Measurements from ENCODE around the gene ETV1. TPM values are rescaled to one million over a fixed set of nuclear protein-coding genes. Genes with fewer than 3 reads are reported as not detected.

Gene ETV1
- total RNA-seq, 3 donors from 2014 or later, result 3.2 to 10.1 (median 5.6) TPM

GRCh38 chr7:13897819-13898218 lies 91.6 kb downstream of the ETV1 start:
- Histone ChIP-seq H3K27ac (no peak overlapping the region), H3K4me3 (no peak overlapping the region), H3K9me3 (no peaks in the 10 kb centered on the region), H3K4me1 (no peaks in the 10 kb centered on the region), H3K27me3 (no peaks in the 10 kb centered on the region), H3K36me3 (no peaks in the 10 kb centered on the region)
- intact Hi-C loops (cut with DNase I; ENCODE audit: low total_unique reads), result no loop called here
- TF ChIP-seq CTCF (IDR thresholded peaks at IDR 0.05) (no peak), POLR2A (IDR thresholded peaks at IDR 0.05) (no peak), POLR2AphosphoS5 (IDR thresholded peaks at IDR 0.05) (no peak)
- no peak for DNase-seq (ENCODE audit: low spot score in 2 of 2)

- Histone ChIP-seq H3K27me3 (no peaks in the 10 kb centered on the region), H3K9me3 (no peaks in the 10 kb centered on the region), H3K4me1 (no peaks in the 10 kb centered on the region), H3K4me3 (no peak overlapping the region), H3K36me3 (no peaks in the 10 kb centered on the region), H3K27ac (no peak overlapping the region)
- DNase-seq (ENCODE audit: low spot score in 2 of 2), result no peak
- intact Hi-C loops (cut with DNase I; ENCODE audit: low total_unique reads), result no loop called here
- no peak for TF ChIP-seq CTCF (IDR thresholded peaks at IDR 0.05)
- no peak for TF ChIP-seq POLR2A (IDR thresholded peaks at IDR 0.05)
- TF ChIP-seq POLR2AphosphoS5 (IDR thresholded peaks at IDR 0.05), result no peak
Observed at GRCh38 chr7:13894954-13895353, 94.5 kb downstream of the ETV1 start.

- DNase-seq (ENCODE audit: low spot score in 2 of 2), result no peak
Observed at GRCh38 chr7:13894377-13894776, 95.1 kb downstream of the ETV1 start.

GRCh38 chr7:13890793-13891192 lies 98.7 kb downstream of the ETV1 start:
- Histone ChIP-seq H3K4me3 (no peak overlapping the region), H3K4me1 (no peaks in the 10 kb centered on the region), H3K9me3 (no peaks in the 10 kb centered on the region), H3K27me3 (no peaks in the 10 kb centered on the region), H3K27ac (no peak overlapping the region), H3K36me3 (no peaks in the 10 kb centered on the region)
- TF ChIP-seq POLR2AphosphoS5 (IDR thresholded peaks at IDR 0.05), result no peak
- TF ChIP-seq POLR2A (IDR thresholded peaks at IDR 0.05), result no peak
- TF ChIP-seq CTCF (IDR thresholded peaks at IDR 0.05), result no peak
- intact Hi-C loops (cut with DNase I; ENCODE audit: low total_unique reads), result no loop called here
- no peak for DNase-seq (ENCODE audit: low spot score in 2 of 2)

More at GRCh38 chr7:13894377-13894776, 95.1 kb downstream of the ETV1 start:
- no peaks in the 10 kb centered on the region for H3K36me3 ChIP-seq
- H3K4me1 ChIP-seq, result no peaks in the 10 kb centered on the region
- no peaks in the 10 kb centered on the region for H3K9me3 ChIP-seq
- no peak overlapping the region for H3K4me3 ChIP-seq
- no peak for TF ChIP-seq POLR2A (IDR thresholded peaks at IDR 0.05)
- TF ChIP-seq CTCF (IDR thresholded peaks at IDR 0.05), result no peak
- TF ChIP-seq POLR2AphosphoS5 (IDR thresholded peaks at IDR 0.05), result no peak
- H3K27me3 ChIP-seq, result no peaks in the 10 kb centered on the region
- H3K27ac ChIP-seq, result no peak overlapping the region
- intact Hi-C loops (cut with DNase I; ENCODE audit: low total_unique reads), result no loop called here

- intact Hi-C loops (cut with DNase I; ENCODE audit: low total_unique reads), result no loop called here
- Histone ChIP-seq H3K4me1 (no peaks in the 10 kb centered on the region), H3K36me3 (no peaks in the 10 kb centered on the region), H3K27me3 (no peaks in the 10 kb centered on the region), H3K9me3 (no peaks in the 10 kb centered on the region), H3K27ac (no peak overlapping the region), H3K4me3 (no peak overlapping the region)
- DNase-seq (ENCODE audit: low spot score in 2 of 2), result no peak
- TF ChIP-seq CTCF (IDR thresholded peaks at IDR 0.05) (no peak), POLR2AphosphoS5 (IDR thresholded peaks at IDR 0.05) (no peak), POLR2A (IDR thresholded peaks at IDR 0.05) (no peak)
Observed at GRCh38 chr7:13886356-13886755, 103.1 kb downstream of the ETV1 start.

Measured in breast epithelium (tissue), 4 donors.